Measurements from ENCODE around the gene CCDC142. TPM values are rescaled to one million over a fixed set of nuclear protein-coding genes. Genes with fewer than 3 reads are reported as not detected.

Gene CCDC142
- total and polyA plus RNA-seq, 9 donors = 3.7 to 31.1 (median 21.7) TPM

DNA sequence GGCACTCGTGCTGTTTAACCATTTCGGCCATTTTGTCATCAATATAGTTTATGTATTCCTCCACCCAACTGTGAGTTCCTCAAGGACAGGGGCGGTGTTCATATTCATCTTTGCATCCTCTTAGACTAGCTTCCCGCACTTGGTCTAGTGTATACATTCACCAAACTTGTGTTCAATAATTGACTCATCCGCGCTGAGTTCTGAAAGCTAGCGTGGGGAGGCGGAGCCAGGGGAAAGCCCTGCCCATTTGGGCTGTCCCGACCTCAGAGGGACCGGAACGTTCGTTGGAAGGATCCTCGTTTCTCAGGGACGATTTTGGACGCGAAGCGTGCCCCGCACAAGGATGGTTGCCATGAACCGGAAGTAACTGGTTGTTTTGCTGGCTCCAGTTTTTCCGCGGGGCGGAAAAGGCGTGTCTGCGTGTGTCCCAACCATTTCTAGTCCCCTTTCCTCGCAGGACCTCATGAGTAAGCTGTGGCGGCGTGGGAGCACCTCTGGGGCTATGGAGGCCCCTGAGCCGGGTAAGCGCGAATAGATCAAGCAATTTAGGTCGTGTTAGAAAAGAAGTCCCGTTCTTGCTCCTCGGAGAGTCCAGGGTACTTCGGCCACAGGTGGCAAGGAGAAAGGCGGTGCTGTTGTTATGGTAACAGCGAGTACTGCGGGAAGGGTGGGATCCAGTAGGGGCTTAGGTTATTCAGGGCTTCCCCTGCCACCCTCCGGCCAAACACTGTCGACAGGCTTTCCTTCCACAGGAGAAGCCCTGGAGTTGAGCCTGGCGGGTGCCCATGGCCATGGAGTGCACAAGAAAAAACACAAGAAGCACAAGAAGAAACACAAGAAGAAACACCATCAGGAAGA, 27.9 kb downstream of the CCDC142 start, which contains the start of gene INO80B:
INO80B (plus strand) TSS at position 434 of the 858 bp plus-strand sequence; CDS start at position 464, 30 bp downstream.
- DNase-seq = peak; percentile 92 to 98 (median 96)
- intact Hi-C loops (cut with DNase I) = no loop called here
- 0 to 1% (median 1%) methylated on average over 40 of the region's 40 CpGs for WGBS, 3 donors
- no peaks in the 10 kb centered on the region for H3K9me3 ChIP-seq
- H3K4me3 ChIP-seq = peak within 1 kb of the TSS; percentile 58
- peaks cover 9% of the 10 kb centered on the region for H3K4me1 ChIP-seq (ENCODE audit: insufficient read depth)
- no peaks in the 10 kb centered on the region for H3K36me3 ChIP-seq
- TF ChIP-seq EP300 (IDR thresholded peaks at IDR 0.05) (no peak), POLR2A (IDR thresholded peaks at IDR 0.05) (no peak), CTCF (IDR thresholded peaks at IDR 0.05) (no peak)
- no peaks in the 10 kb centered on the region for H3K27me3 ChIP-seq
- no peak within 1 kb of the TSS for H3K27ac ChIP-seq

DNA sequence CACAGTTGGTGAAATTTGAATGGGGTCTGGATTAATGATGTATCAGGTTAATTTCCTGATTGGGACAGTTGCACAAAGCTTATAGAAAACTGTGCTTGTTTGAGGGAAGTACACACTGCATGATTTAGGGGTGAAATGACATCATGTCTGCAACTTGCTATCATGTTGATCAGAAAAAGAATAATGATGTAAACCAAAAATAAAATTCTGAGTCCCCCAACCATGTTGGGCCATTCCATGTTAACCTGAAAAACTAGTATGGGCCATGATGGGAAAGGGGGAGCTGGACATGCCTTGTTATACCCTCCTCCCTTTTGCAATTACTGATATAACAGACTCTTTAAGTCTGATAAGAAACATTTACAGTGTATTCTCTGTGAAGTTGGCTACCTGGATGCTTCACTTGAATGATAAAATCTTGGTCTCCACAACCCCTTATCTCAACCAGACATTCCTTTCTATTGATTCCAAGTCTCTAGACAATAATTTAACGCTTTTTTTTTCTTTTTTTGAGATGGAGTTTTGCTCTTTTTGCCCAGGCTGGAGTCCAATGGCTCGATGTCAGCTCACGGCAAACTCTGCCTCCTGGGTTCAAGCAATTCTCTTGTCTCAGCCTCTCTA, 32.1 kb downstream of the CCDC142 start:
- H3K36me3 ChIP-seq = no peaks in the 10 kb centered on the region

GRCh38 chr2:74448771-74449170, 34.0 kb downstream of the CCDC142 start:
- Histone ChIP-seq H3K27me3 (no peaks in the 10 kb centered on the region), H3K4me3 (no peak overlapping the region), H3K4me1 (ENCODE audit: insufficient read depth) (no peaks in the 10 kb centered on the region), H3K36me3 (no peaks in the 10 kb centered on the region), H3K27ac (no peak overlapping the region), H3K9me3 (no peaks in the 10 kb centered on the region)
- intact Hi-C loops (cut with DNase I) = no loop called here
- TF ChIP-seq CTCF (IDR thresholded peaks at IDR 0.05) (no peak), POLR2A (IDR thresholded peaks at IDR 0.05) (no peak), EP300 (IDR thresholded peaks at IDR 0.05) (no peak)
- no peak for DNase-seq
- WGBS, 3 donors = 59 to 70% (median 61%) methylated on average over 2 of the region's 2 CpGs

More for the DNA sequence above, 32.1 kb downstream of the CCDC142 start:
- Histone ChIP-seq H3K27ac (no peak overlapping the region), H3K4me3 (no peak overlapping the region), H3K4me1 (ENCODE audit: insufficient read depth) (peaks cover 2% of the 10 kb centered on the region), H3K9me3 (no peaks in the 10 kb centered on the region), H3K27me3 (no peaks in the 10 kb centered on the region)
- WGBS, 3 donors = 73 to 78% (median 76%) methylated on average over 3 of the region's 3 CpGs
- TF ChIP-seq EP300 (IDR thresholded peaks at IDR 0.05) (no peak), POLR2A (IDR thresholded peaks at IDR 0.05) (no peak), CTCF (IDR thresholded peaks at IDR 0.05) (no peak)
- no peak for DNase-seq
- intact Hi-C loops (cut with DNase I) = no loop called here

DNA sequence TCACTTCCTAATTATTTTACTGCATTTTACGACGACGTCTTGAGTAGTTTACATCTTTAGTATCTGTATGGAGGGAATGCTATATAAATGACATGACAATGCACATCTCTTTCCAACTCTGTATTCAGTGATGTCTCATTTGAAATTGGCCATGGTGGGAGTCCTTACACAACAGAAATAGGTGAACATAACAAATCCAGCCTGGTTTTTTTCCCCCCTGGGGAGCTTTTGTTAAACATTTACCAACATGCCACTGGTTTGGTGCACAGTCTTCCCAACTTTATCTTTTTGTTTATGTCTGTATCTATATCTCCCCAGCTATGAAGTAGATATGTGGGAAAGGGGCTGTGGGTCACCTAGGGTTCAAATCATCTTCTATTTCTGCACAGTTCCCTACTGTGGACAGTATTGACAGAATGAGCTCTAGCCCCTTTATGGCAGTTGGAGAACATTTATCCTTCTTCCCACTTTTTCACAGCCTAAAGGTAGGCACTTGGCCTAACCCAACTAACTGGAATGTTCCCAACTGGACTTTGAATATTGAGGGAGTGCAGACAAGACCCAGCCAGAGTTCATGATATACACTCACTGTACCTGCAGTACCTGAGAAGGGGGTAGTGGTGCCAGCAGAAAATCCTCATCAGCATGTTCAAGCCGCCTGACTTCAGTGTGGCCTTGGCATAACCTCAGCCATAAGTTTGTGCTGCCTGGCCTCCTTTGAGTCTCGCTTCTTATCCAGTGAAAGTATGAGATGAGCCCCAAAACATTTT, 35.4 kb downstream of the CCDC142 start:
- 81 to 89% (median 84%) methylated on average over 5 of the region's 5 CpGs for WGBS, 3 donors
- intact Hi-C loops (cut with DNase I) = no loop called here

More for the DNA sequence above, 35.4 kb downstream of the CCDC142 start:
- Histone ChIP-seq H3K27ac (no peak overlapping the region), H3K4me3 (no peak overlapping the region), H3K27me3 (no peaks in the 10 kb centered on the region), H3K9me3 (no peaks in the 10 kb centered on the region), H3K36me3 (no peaks in the 10 kb centered on the region), H3K4me1 (ENCODE audit: insufficient read depth) (no peaks in the 10 kb centered on the region)
- TF ChIP-seq EP300 (IDR thresholded peaks at IDR 0.05) (no peak), CTCF (IDR thresholded peaks at IDR 0.05) (no peak), POLR2A (IDR thresholded peaks at IDR 0.05) (no peak)
- DNase-seq = no peak
